Hypothalamus (tissue), 51 donors: ENCODE results near the gene RPS6KA2.

ENCODE experiments used
- DNase-seq, 51 donors: peaks; one replicate each; lab custom pipeline; 2025; lab: John Stamatoyannopoulos, UW

The RPS6KA2 gene

DNA sequence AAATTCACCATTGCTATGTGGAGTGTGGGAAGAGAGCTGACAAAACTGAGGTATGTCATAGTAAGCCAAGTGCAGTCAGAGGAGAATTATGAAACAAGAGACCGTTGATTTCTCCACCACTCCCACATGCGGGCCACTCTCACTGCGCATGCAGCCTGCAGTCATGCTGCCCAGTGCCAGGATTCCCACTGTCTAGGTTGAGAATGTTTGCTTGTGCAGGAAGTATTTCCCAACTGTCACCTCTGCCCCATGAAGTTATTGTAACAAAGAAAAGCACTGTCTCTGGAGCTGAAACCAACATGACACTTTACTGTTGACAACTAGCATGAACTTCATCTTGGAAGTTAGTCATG is 266.0 kb downstream of the RPS6KA2 start:
- DNase-seq, result no peak

DNA sequence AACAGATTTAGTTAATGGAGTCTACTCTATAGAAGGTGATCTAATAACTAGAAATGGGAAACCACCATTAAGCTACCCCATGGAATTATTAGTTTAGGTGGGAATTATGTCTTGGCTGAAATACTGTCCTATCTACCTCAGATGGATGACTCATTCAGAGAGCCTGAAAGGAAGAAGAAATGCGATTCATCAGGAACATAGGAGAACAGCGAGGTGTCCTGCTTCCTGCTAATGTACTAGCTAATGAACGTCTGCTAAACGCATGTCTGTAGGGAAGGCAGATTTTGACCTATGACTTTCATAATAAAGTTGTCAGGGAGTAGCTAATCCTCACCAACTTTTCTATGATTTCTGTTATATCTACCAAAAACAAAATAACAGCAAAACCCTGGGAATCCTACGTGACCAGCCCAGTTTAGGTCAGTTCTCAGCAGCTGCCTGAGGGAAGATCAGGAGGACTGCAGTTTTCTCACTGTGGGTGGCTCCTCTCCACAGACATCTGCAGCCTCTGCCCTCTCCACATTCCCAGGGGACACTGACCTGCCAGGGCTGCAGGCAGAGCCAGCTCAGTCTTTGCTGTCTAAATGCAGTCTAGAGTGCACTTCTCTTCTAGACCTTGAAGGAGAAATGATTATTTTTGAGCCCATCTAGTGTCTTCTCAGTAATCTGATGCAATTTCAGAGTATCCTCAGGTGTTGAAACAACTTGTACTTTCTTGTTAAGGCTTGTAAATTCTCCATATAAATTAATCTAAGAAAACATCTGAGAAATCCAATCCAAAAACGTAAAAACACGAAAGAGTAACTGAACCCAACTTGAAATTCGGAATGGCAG is 266.6 kb downstream of the RPS6KA2 start:
- DNase-seq, result no peak
